SJSA1 (cell line): ENCODE data around the gene CPLX3. TPM values are rescaled to one million over a fixed set of nuclear protein-coding genes. Genes with fewer than 3 reads are reported as not detected.

Experiments
- DNase-seq, 2 experiments: peaks; one replicate each; pipeline ENCODE4 v3.0.0-alpha.2; 2015 to 2020; ENCODE audit warnings: low spot score in 2 of 2, low read depth in 1 of 2
- H3K27ac ChIP-seq: fragments of 250-450 bp; sonication (Bioruptor Pico); 2 replicates; pipeline ENCODE4 v1.5.1; 2020; ENCODE audit warnings: mild to moderate bottlenecking, moderate library complexity
- H3K27me3 ChIP-seq: fragments of 250-450 bp; sonication (Bioruptor Pico); replicated peaks from 2 replicates; pipeline ENCODE4 v1.5.1; 2020; ENCODE audit warnings: mild to moderate bottlenecking, moderate library complexity
- H3K36me3 ChIP-seq: fragments of 250-450 bp; sonication (Bioruptor Pico); 2 replicates; pipeline ENCODE4 v1.5.1; 2020; ENCODE audit warnings: mild to moderate bottlenecking
- H3K4me1 ChIP-seq: fragments of 250-450 bp; sonication (Bioruptor Pico); replicated peaks from 2 replicates; pipeline ENCODE4 v1.6.1; 2021; ENCODE audit warnings: mild to moderate bottlenecking
- H3K4me3 ChIP-seq: fragments of 250-450 bp; sonication (Bioruptor Pico); 2 replicates; pipeline ENCODE4 v1.5.1; 2020; ENCODE audit warnings: mild to moderate bottlenecking
- H3K9me3 ChIP-seq: fragments of 250-450 bp; sonication (Bioruptor Pico); replicated peaks from 2 replicates; pipeline ENCODE4 v1.5.1; 2020; ENCODE audit warnings: mild to moderate bottlenecking
- total RNA-seq: library from RNA; depleted of rRNA; stranded (reverse); fragments of >200 nt; shearing (Covaris generic); gene quantifications from 2 replicates; pipeline ENCODE4 v1.2.3, GENCODE V29; 2014

The CPLX3 gene
- total RNA-seq, 1 experiment from 2014 or later, result not detected

DNA sequence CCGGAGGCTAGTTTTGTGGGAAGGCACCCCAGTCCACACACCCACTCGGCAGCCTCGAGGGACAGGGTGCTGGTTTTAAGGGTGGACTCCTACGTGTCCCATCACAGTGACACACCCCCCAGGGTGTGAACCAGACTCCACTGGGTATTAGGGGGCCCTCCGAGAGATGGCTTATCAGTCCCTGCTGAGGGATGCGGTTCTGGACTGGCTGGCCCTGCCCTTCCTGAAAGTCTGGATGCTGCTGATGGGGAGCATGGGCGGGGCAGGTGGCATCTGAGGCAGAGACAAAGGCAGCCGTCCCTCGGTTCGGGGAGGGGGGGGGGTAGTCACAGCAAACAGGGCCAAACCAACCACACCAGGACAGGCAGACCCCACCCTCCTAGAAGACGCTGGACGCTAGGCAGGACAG is 17.5 kb downstream of the CPLX3 start:
- DNase-seq, result no peak
- Histone ChIP-seq H3K36me3 (peaks cover 32% of the 10 kb centered on the region), H3K4me1 (peaks cover 9% of the 10 kb centered on the region), H3K9me3 (no peaks in the 10 kb centered on the region), H3K27ac (no peak overlapping the region), H3K27me3 (no peaks in the 10 kb centered on the region), H3K4me3 (no peak overlapping the region)

DNA sequence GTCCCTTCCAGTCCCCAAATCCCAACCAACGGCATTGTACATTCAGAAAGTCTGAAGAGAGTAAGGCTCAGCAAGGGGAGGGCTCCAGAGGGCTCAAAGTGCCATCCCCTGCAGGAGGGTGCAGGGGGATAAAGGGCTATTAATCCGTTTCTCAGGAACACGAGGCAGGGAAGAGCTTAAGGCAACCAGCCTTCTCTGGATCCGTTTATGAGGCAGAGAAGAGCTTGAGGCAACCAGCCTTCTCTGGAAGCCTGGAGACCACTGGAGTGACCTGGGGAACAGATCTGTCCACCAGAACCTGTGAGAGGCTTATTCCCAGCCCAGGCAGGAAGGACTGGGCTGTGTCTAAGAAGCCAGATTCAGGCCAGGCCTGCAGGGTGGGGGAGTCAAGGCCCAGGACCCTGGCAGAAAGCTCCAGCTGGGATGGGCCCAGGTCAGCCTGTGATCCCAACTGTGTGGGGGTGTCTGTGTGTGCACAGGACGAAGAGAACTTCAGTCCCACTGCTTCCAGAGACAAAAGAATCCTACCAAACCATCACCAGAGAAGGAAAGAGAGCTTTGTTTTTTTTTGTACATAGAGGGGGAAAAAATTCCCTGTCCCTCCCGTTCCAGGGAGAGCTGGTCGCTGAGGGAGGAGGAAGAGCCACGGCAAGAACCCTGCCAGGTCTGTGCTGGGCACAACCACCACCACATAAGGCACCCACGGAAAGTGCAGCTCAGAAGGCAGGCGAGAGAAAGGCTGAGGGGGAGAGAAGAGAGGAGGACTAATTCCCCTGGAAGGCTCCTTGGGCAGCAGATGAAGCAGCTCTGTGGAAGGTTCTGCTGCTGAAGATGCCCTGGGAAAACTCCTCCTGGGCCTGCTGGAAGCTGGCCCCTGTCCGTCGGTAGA is 18.1 kb downstream of the CPLX3 start:
- H3K27ac ChIP-seq, result no peak overlapping the region
- no peak for DNase-seq
- H3K9me3 ChIP-seq, result no peaks in the 10 kb centered on the region
- H3K36me3 ChIP-seq, result peaks cover 36% of the 10 kb centered on the region
- no peaks in the 10 kb centered on the region for H3K27me3 ChIP-seq
- peaks cover 9% of the 10 kb centered on the region for H3K4me1 ChIP-seq
- H3K4me3 ChIP-seq, result no peak overlapping the region

DNA sequence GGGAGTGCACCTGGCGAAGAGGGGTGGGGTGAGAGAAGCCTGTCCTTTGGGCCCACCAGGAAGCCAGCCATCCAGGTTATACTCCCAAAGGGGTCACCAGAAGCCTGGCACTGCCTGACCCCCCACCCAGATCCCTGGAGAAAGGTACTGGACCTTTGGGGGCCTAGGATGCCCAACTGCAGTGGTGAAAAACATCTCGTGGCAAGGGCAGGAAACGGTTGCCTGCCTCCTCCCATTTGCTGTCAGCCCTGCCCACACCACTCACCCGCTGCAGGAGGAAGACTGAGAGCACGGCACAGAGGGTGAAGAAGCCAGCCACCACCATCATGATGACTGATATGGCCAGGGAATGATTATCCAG is 18.8 kb downstream of the CPLX3 start:
- Histone ChIP-seq H3K9me3 (no peaks in the 10 kb centered on the region), H3K4me1 (peaks cover 9% of the 10 kb centered on the region), H3K27ac (no peak overlapping the region), H3K36me3 (peaks cover 42% of the 10 kb centered on the region), H3K4me3 (no peak overlapping the region), H3K27me3 (no peaks in the 10 kb centered on the region)
- DNase-seq, result no peak

DNA sequence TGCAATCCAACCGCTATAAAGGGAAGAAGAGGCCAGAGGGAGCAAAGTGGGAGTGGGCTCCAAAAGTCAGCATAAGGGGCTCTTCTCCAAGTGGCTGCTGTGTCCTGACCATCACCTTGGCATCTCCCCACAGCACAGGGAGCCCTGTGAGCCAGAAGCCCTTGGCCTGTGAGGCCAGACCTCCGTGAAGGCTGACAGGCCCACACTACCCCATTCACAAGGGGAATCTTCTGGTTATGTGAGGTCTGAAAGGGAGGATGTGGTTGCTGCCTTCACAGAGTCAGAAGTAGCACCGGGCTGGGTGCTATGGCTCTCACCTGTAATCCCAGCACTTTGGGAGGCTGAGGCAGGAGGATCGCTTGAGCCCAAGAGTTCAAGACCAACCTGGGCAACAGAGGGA is 19.2 kb downstream of the CPLX3 start:
- DNase-seq, result no peak
- Histone ChIP-seq H3K36me3 (peaks cover 46% of the 10 kb centered on the region), H3K4me3 (no peak overlapping the region), H3K27me3 (no peaks in the 10 kb centered on the region), H3K4me1 (peaks cover 9% of the 10 kb centered on the region), H3K9me3 (no peaks in the 10 kb centered on the region), H3K27ac (no peak overlapping the region)

DNA sequence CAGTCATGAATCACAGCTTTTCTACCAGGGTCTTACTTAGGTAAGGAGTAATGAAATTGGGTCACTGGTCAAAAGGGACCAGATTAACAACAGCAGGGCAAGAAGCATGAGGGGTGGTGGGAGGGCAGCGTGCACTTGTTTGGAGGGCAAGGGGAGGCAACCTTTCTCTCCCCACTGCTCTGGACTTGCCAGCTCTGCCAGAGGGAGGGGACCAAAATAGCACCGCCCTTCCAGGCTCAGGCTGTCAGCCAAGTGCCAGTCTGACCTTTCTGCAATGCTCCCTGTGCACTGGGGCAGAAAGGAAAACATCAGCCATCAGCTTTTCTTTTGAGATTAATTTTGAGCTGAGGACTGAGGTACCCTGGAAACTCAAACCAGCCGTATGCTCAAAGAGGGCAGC is 21.0 kb downstream of the CPLX3 start:
- Histone ChIP-seq H3K9me3 (no peaks in the 10 kb centered on the region), H3K36me3 (peaks cover 65% of the 10 kb centered on the region), H3K27ac (no peak overlapping the region), H3K4me1 (peaks cover 9% of the 10 kb centered on the region), H3K4me3 (no peak overlapping the region), H3K27me3 (no peaks in the 10 kb centered on the region)
- DNase-seq, result no peak

DNA sequence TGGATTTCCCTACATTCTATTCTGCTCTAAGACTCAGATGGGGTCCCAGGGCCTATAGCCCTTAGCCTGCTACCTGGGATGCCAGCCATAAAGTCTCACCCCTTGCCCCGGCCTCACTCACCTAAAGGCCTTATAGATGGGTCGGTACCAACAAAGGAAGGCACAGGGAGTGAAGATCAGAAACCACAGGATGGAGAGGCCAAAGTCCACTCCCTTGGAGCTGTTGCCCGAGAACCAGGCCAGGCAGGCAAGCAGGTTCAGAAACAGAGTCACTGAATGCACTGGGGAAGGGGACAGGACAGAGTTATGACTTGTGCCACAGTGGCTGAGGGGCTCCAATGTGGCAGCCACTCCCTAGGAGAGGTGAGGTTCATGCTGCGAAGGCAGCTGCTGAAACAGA is 24.0 kb downstream of the CPLX3 start:
- Histone ChIP-seq H3K4me3 (no peak overlapping the region), H3K36me3 (peaks cover 73% of the 10 kb centered on the region), H3K27me3 (no peaks in the 10 kb centered on the region), H3K27ac (no peak overlapping the region), H3K4me1 (no peaks in the 10 kb centered on the region), H3K9me3 (no peaks in the 10 kb centered on the region)
- DNase-seq, result no peak

DNA sequence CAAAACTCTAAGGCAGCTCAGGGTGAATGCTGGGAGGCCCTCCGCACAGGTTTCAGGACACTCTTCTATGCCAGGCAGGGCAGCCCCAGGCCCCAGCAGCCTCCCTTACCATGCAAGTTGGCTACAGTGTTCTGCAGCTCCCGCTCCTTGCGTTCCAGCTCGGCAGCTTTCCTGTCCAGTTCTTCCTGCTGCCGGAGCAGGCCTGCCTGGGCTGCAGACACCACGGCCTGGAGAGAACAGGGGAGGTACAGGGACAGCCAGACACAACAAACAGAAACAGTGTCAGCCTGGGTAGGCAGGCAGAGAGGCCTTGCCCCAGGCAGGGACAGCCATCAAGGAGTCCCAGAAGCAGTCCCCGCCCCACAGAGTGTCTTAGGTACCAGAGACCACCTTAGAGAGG is 25.5 kb downstream of the CPLX3 start:
- H3K9me3 ChIP-seq, result no peaks in the 10 kb centered on the region
- no peak for DNase-seq
- H3K4me1 ChIP-seq, result no peaks in the 10 kb centered on the region
- H3K27ac ChIP-seq, result no peak overlapping the region
- no peaks in the 10 kb centered on the region for H3K27me3 ChIP-seq
- H3K4me3 ChIP-seq, result no peak overlapping the region
- peaks cover 68% of the 10 kb centered on the region for H3K36me3 ChIP-seq

DNA sequence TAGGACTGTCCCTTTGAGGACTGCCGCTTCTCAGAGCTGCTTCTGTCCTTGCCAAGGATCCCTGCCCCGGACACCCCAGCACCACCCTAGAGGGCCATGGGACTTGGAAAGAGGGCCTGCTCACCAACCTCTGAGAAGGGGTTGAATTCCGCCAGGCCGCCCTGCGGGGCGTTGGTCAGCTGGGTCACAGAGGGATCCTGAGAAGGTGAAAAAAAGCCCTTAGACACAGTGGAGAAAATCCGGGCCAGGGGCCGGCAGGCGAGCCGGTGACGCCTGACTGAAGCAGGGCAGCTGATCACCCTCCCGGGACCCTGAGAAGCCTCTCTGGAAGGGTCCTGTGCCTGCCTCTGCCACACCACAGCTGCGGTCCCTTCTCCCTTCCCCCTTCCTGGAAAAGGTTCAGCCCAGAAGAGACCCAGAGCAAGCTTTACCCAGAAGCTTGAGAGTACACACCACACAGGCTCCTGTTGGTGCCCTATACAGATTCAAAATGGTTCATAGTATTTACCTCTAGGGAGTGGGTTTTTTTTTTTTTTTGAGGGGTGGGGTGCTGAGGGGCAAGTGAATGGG is 28.1 kb downstream of the CPLX3 start:
- no peak for DNase-seq
- no peaks in the 10 kb centered on the region for H3K9me3 ChIP-seq
- H3K4me1 ChIP-seq, result no peaks in the 10 kb centered on the region
- H3K27me3 ChIP-seq, result no peaks in the 10 kb centered on the region
- H3K27ac ChIP-seq, result no peak overlapping the region
- peaks cover 47% of the 10 kb centered on the region for H3K36me3 ChIP-seq
- no peak overlapping the region for H3K4me3 ChIP-seq

DNA sequence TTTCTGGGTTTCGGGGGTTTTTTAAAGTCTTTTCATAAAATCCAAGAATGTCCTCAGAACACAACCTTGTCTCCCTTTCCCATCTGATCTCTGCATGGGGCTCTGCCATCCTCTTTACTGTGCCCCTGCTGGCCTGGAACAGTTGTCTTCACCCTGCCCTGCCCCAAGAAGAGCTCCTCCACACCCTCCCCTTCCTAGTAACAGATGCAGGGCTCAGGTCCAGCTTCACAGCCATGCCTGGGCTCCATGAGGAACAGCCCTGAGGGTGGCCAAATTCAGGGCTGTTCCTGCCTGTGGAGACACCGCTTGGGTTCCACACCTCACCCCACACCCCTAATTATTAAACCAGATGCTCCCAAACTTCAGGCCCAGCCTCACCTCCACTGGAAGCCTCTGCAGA is 29.4 kb downstream of the CPLX3 start:
- no peak for DNase-seq
- H3K4me1 ChIP-seq, result no peaks in the 10 kb centered on the region
- H3K27me3 ChIP-seq, result no peaks in the 10 kb centered on the region
- H3K4me3 ChIP-seq, result no peak overlapping the region
- H3K9me3 ChIP-seq, result no peaks in the 10 kb centered on the region
- H3K27ac ChIP-seq, result no peak overlapping the region
- H3K36me3 ChIP-seq, result peaks cover 34% of the 10 kb centered on the region

DNA sequence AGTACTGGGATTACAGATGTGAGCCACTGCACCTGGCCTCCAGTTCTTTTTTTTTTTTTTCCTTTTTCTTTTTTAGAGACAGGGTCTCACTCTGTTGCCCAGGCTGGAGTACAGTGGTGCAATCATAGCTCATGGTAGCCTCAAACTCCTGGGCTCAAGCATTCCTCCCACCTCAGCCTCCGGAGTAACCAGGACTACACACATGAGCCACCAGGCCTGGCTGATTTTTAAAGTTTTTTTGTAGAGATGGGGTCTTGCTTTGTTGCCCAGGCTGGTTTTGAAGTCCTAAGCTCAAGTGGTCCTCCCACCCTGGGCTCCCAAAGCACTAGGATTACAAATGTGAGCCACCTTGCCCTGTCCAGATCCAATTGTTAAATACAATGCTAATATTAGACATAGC is 30.1 kb downstream of the CPLX3 start:
- no peak overlapping the region for H3K27ac ChIP-seq
- DNase-seq, result no peak
- H3K27me3 ChIP-seq, result no peaks in the 10 kb centered on the region
- H3K4me1 ChIP-seq, result no peaks in the 10 kb centered on the region
- H3K36me3 ChIP-seq, result peaks cover 27% of the 10 kb centered on the region
- H3K4me3 ChIP-seq, result no peak overlapping the region
- H3K9me3 ChIP-seq, result no peaks in the 10 kb centered on the region

DNA sequence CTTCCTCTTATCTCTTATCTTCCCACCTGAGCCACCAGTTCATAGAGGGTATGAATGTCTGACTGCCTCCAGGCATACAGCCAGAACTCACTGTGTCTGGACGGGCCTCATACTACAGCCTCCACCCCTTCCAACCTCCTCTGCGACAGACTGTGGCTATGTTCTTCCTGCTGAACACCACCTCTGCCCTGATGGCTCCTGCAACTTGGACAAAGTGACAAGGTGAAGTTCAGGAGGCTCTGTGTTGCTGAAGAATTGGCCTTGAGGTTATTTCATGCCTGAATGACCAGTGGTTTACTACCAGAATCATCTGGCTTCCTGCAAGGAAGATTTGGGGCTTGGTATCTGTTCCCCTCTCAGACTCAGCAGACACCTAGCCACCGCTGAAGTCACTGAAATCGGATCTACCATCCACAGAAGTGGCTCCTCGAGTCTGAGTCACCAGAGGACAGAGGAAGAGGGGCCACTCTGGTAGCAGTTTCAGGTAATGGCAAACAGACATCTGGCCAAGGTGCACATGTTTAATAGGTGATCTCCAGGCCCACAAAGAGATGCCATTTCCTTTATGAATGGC is 30.7 kb downstream of the CPLX3 start:
- no peak for DNase-seq
- no peak overlapping the region for H3K4me3 ChIP-seq
- peaks cover 21% of the 10 kb centered on the region for H3K36me3 ChIP-seq
- no peaks in the 10 kb centered on the region for H3K4me1 ChIP-seq
- no peak overlapping the region for H3K27ac ChIP-seq
- no peaks in the 10 kb centered on the region for H3K9me3 ChIP-seq
- H3K27me3 ChIP-seq, result no peaks in the 10 kb centered on the region

DNA sequence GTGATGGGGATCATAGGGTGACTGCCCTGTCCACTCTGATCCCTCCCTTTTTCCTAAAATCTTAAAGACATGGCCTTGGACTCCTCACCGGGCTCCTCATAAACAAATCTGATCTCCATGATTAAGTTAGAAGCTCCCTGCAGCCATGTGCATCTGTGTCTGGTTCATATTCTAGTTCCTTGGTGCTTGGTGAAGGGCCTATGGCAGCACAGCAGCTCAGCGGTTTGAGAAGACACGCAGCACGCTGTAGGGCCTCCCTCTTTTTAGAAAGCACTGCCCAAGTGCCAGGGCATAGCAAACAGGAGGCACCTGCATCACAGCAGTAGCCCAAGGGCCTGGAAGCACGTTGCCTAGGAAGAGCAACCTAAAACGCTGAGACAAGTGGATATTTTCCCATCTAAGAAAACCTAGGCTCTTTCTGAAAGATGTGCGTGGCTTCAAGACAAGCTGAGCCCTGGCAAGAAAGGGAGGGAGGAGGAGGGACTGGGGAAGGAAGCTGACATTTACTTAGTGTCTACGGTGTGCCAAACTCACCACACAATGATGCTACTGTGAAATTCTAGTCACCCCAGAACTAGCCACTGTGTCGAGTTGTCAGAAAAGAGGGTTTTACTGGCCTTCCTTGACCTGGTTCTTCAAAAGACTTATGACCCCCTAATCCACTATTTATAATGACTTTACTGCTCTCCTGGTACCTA is 31.4 kb downstream of the CPLX3 start:
- no peak overlapping the region for H3K27ac ChIP-seq
- no peaks in the 10 kb centered on the region for H3K9me3 ChIP-seq
- H3K27me3 ChIP-seq, result no peaks in the 10 kb centered on the region
- no peak for DNase-seq
- H3K36me3 ChIP-seq, result peaks cover 15% of the 10 kb centered on the region
- no peaks in the 10 kb centered on the region for H3K4me1 ChIP-seq
- H3K4me3 ChIP-seq, result no peak overlapping the region

DNA sequence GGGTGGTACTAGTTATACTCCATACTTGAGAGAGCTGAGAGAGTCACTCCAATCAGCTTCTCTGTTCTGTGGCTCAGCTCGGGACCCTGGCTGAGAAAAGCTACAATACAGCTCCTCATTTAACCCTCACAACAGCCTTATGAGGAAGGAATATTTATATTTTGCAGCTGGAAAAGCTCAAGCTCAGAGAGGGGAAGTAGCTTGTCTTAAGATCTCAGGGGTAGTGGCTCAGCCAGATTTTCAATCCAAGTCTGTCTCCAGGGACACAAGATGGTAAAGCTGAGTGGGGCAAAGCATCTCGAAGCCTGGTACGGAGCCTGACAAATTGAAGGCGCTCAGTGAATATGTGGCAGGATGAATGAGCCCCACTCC is 31.9 kb downstream of the CPLX3 start:
- H3K36me3 ChIP-seq, result peaks cover 9% of the 10 kb centered on the region
- no peaks in the 10 kb centered on the region for H3K27me3 ChIP-seq
- no peak overlapping the region for H3K4me3 ChIP-seq
- H3K9me3 ChIP-seq, result no peaks in the 10 kb centered on the region
- no peaks in the 10 kb centered on the region for H3K4me1 ChIP-seq
- H3K27ac ChIP-seq, result no peak overlapping the region
- DNase-seq, result no peak
